ENCODE data around the gene TMEM201. TPM values are rescaled to one million over a fixed set of nuclear protein-coding genes. Genes with fewer than 3 reads are reported as not detected.
A peak's percentile ranks its signal among the peaks of the same experiment; 100 is the strongest.

Gene TMEM201
- total and polyA plus RNA-seq, 2 of the 4 experiments (the other 2 are of a cell fraction), result 1.3 to 8.7 TPM

DNA sequence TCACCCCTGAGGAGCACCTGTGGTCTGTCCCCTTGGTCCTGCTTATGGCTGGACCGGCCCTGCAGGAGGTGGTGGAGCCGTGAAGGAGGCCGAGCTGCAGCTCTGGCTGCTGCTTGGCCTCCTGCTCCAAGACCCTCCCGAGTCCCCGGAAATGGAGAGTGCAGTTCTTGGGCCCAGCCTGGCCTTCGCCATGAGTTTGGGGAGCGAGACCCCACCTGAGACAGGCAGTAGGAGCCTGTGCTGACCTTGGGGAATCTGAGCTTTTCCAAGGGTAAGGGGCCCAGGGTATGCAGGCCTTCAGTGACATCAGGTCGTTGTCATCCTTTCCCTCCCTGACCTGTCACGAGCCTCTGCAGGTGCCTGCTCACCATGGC is 14.1 kb downstream of the TMEM201 start:
- H4K5ac ChIP-seq (ENCODE audit: low read depth, low read length), result no peak overlapping the region
- in situ Hi-C loops (cut with MboI; ENCODE audit: low sequenced_read_pairs), result no loop called here
- DNase-seq, result no peak

More for the DNA sequence above, 14.1 kb downstream of the TMEM201 start:
- H3K4ac ChIP-seq (ENCODE audit: low read depth, low read length), result no peak overlapping the region
- no peaks in the 10 kb centered on the region for H3K9me1 ChIP-seq (ENCODE audit: insufficient read depth, low read length)
- intact Hi-C loops (cut with micrococcal nuclease), result no loop called here
- no peak overlapping the region for H3K4me2 ChIP-seq (ENCODE audit: low read depth, low read length)
- H2BK20ac ChIP-seq (ENCODE audit: low read depth, low read length), result no peak overlapping the region
- POLR2A ChIA-PET (ENCODE audit: unreplicated experiment), result no interaction called here
- dilution Hi-C loops (cut with HindIII; ENCODE audit: low sequenced_read_pairs, unreplicated experiment), result no loop called here
- no peak for TF ChIP-seq RAD21 (IDR thresholded peaks at IDR 0.05; ENCODE audit: low read length)
- TF ChIP-seq, protein P1, sequence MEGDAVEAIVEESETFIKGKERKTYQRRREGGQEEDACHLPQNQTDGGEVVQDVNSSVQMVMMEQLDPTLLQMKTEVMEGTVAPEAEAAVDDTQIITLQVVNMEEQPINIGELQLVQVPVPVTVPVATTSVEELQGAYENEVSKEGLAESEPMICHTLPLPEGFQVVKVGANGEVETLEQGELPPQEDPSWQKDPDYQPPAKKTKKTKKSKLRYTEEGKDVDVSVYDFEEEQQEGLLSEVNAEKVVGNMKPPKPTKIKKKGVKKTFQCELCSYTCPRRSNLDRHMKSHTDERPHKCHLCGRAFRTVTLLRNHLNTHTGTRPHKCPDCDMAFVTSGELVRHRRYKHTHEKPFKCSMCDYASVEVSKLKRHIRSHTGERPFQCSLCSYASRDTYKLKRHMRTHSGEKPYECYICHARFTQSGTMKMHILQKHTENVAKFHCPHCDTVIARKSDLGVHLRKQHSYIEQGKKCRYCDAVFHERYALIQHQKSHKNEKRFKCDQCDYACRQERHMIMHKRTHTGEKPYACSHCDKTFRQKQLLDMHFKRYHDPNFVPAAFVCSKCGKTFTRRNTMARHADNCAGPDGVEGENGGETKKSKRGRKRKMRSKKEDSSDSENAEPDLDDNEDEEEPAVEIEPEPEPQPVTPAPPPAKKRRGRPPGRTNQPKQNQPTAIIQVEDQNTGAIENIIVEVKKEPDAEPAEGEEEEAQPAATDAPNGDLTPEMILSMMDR (conservative IDR thresholded peaks at IDR 0.05; ENCODE audit: low read depth, low read length), result no peak
- TF ChIP-seq USF2 (IDR thresholded peaks at IDR 0.05; ENCODE audit: low read depth, low read length), result no peak
- no peak for TF ChIP-seq CEBPB (IDR thresholded peaks at IDR 0.05; ENCODE audit: low read depth, low read length)
- no peak for TF ChIP-seq SMC3 (IDR thresholded peaks at IDR 0.05; ENCODE audit: low read depth, low read length)
- no peak for TF ChIP-seq MAZ (IDR thresholded peaks at IDR 0.05; ENCODE audit: borderline replicate concordance, low read depth, low read length)
- TF ChIP-seq RFX5 (IDR thresholded peaks at IDR 0.05; ENCODE audit: low read depth, low read length), result no peak
- TF ChIP-seq RCOR1 (IDR thresholded peaks at IDR 0.05; ENCODE audit: insufficient replicate concordance, low read length), result no peak
- no peak for TF ChIP-seq BHLHE40 (IDR thresholded peaks at IDR 0.05; ENCODE audit: low read depth, low read length)
- no peak for TF ChIP-seq FOS (IDR thresholded peaks at IDR 0.05; ENCODE audit: low read depth, low read length)
- TF ChIP-seq CHD1 (IDR thresholded peaks at IDR 0.05; ENCODE audit: low read depth, low read length), result no peak
- no peak for TF ChIP-seq MAFK (IDR thresholded peaks at IDR 0.05; ENCODE audit: low read depth, low read length)
- TF ChIP-seq POLR2A (IDR thresholded peaks at IDR 0.05; ENCODE audit: low read depth, low read length), result no peak
- TF ChIP-seq NFE2L2 (IDR thresholded peaks at IDR 0.05; ENCODE audit: low read depth, low read length), result no peak
- WGBS, 2 experiments (ENCODE audit: extremely low coverage in 2 of 2, insufficient read length in 1 of 2), result 95% methylated on average over 9 of the region's 9 CpGs; no CpG with 5 or more reads in 1 of the 2 experiments
- no peak overlapping the region for H3K14ac ChIP-seq (replicated peaks; ENCODE audit: low read depth, low read length)
- no peak for ATAC-seq (ENCODE audit: low read depth)
- no peak overlapping the region for H2AFZ ChIP-seq (replicated peaks; ENCODE audit: low read length, poor library complexity)
- no peaks in the 10 kb centered on the region; the same call in 1 of the 2 replicates for H4K20me1 ChIP-seq (ENCODE audit: insufficient read depth, low read length)
- no peak overlapping the region for H3K27ac ChIP-seq (ENCODE audit: insufficient read depth, low read length)
- H2AK5ac ChIP-seq (ENCODE audit: low read depth, low read length), result no peak overlapping the region
- H3K4me1 ChIP-seq (ENCODE audit: control insufficient read depth, insufficient read depth, low read length), result no peaks in the 10 kb centered on the region; the same call in 1 of the 2 replicates
- H3K9ac ChIP-seq (ENCODE audit: low read depth, low read length), result no peak overlapping the region
- peak overlapping the region; percentile 13 for H2AK9ac ChIP-seq (replicated peaks; ENCODE audit: low read depth, low read length, poor library complexity)
- no peak overlapping the region for H4K91ac ChIP-seq (ENCODE audit: insufficient read depth, low read depth, low read length)
- H2BK5ac ChIP-seq (ENCODE audit: low read depth, low read length, poor library complexity, severe bottlenecking), result no peak overlapping the region
- no peak overlapping the region for H2BK120ac ChIP-seq (ENCODE audit: low read depth, low read length)
- H3K18ac ChIP-seq (ENCODE audit: low read depth, low read length), result no peak overlapping the region
- H3K9me3 ChIP-seq (ENCODE audit: control insufficient read depth, insufficient read depth, low read length), result no peaks in the 10 kb centered on the region
- CTCF ChIA-PET, result no interaction called here
- H3K36me3 ChIP-seq (ENCODE audit: control insufficient read depth, insufficient read depth, low read length), result peaks cover 25% of the 10 kb centered on the region; the same call in 1 of the 2 replicates
- no peaks in the 10 kb centered on the region for H3K79me1 ChIP-seq (ENCODE audit: low read depth in 1 of 2, low read length in 2 of 2)
- H4K8ac ChIP-seq (ENCODE audit: low read depth in 2 of 2, low read length in 2 of 2), result no peak overlapping the region
- no peak overlapping the region for H3K4me3 ChIP-seq (ENCODE audit: insufficient read depth, low read depth, low read length)
- H3K56ac ChIP-seq (ENCODE audit: extremely low read depth, insufficient read depth, low read length), result no peak overlapping the region
- no peaks in the 10 kb centered on the region for H3K27me3 ChIP-seq (ENCODE audit: control insufficient read depth, insufficient read depth, low read length)
- BruUV-seq (replicated peaks), result no TSS peak
- no peak overlapping the region for H3K23ac ChIP-seq (ENCODE audit: low read depth, low read length)
- no peak overlapping the region for H2BK15ac ChIP-seq (ENCODE audit: low read depth, low read length)

All from IMR-90 (cell line).